Stimulated activated naive B cell treated with anti-CD40 and anti-IgM and Interleukin-4, amounts not matched to agents 10 μg/mL and 1 μg/mL and 100 μg/mL, for 72 hours (primary cell): ENCODE data around the gene UBE2I.

ENCODE experiments used
- ATAC-seq, 2 donors: fragments of 150-1000 bp; cut with Tn5 transposase; replicated peaks; 2 replicates each; pipeline ENCODE4 v1.10.0; 2021; ENCODE audit warnings: moderate library complexity in 1 of 2
- DNase-seq: peaks from one replicate; pipeline ENCODE4 v3.0.0; 2021
- H3K27ac Mint-ChIP-seq: one replicate; pipeline ENCODE4 v1.8.0; 2022; ENCODE audit warnings: mild to moderate bottlenecking, mixed read lengths
- H3K27me3 Mint-ChIP-seq, 2 donors: one replicate each; pipeline ENCODE4 v1.8.0; 2022; ENCODE audit warnings: mixed read lengths in 2 of 2
- H3K36me3 Mint-ChIP-seq, 2 donors: one replicate each; pipeline ENCODE4 v1.8.0; 2022; ENCODE audit warnings: mixed read lengths in 2 of 2, mild to moderate bottlenecking in 1 of 2
- H3K4me1 Mint-ChIP-seq, 2 donors: one replicate each; pipeline ENCODE4 v1.8.0; 2022; ENCODE audit warnings: mixed read lengths in 2 of 2, mild to moderate bottlenecking in 1 of 2
- H3K4me3 Mint-ChIP-seq, 2 donors: one replicate each; pipeline ENCODE4 v1.8.0; 2022; ENCODE audit warnings: mild to moderate bottlenecking in 2 of 2, mixed read lengths in 2 of 2, moderate library complexity in 1 of 2
- H3K9me3 Mint-ChIP-seq, 2 donors: one replicate each; pipeline ENCODE4 v1.8.0; 2022; ENCODE audit warnings: mixed read lengths in 2 of 2, mild to moderate bottlenecking in 1 of 2

The UBE2I gene

DNA sequence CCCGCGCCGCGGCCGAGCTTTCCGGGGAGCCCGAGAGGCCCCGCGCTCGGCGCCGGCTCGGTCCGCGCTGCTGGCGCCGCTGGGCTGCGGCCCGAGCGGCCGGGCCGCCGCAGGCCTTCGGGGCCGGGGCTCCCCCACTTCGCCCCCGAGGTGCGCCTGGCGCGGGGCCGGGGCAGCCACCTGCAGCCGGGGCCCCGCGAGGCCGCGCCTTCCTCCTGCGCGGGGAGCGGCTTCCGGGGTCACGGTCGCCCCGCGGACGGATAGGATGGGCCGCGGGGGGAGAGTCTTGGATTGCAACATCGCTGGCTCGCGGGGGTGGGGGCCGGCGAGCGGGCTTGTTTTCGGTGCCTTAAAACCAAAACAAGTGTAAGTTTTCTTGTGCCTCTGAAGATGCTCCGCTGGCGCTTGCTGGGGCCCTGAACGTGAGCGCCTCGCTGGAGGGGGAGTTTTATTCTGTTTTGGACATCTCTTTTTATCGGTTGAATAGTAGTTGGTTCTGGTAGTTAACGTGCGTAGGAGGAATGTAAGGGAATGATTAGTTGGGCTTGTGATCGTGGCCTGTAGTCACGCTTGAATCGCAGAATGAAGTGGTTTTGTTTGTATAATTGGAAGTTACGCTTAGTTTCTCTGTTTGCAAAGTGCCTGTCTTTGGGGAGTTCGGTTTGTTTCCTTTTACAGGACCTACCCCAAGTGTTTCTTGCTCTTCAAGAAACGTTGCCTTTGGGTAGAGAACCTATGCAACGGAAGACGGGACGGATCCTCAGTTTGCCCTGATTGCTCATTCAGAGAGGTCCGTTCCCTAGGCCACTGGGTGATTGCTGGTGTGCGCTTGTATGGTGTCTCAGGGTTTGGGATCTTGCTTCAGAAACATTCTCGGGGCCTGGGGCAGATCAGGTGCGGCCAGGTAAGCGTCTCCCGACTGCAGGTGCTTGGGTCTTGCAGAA is 724 bp downstream of the UBE2I start:
- ATAC-seq (peak; percentile 17 to 31), DNase-seq (no peak)
- peaks cover 34 to 55% of the 10 kb centered on the region in 2 donors for H3K4me1 Mint-ChIP-seq
- no peaks in the 10 kb centered on the region for H3K9me3 Mint-ChIP-seq
- H3K4me3 Mint-ChIP-seq, result peak overlapping the region; percentile 89 to 97
- peaks cover 24 to 26% of the 10 kb centered on the region in 2 donors for H3K36me3 Mint-ChIP-seq
- H3K27me3 Mint-ChIP-seq, result no peaks in the 10 kb centered on the region
- H3K27ac Mint-ChIP-seq, result peak overlapping the region; percentile 97

DNA sequence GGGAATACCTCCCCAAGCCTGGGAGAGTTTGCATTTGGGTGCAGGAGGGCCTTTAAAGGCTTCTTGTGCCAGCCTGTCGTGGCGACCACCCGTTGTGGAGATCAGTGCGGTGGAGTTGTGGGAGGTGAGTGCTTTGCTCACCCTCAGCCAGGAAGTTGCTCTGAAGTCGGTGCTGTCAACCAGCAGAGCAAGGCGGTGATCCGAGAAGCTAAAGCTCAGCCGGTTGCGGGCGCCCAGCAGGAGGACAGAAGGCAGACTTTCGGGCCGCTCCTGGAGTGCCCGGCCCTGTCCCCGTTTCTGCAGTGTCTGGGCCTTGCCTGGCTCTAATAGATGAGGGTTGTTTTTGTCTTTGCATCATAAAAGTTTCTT is 1.4 kb downstream of the UBE2I start:
- DNase-seq (no peak), ATAC-seq (peak; percentile 8 to 13)
- Mint-ChIP-seq H3K27ac (peak overlapping the region; percentile 97), H3K4me1 (peaks cover 33 to 51% of the 10 kb centered on the region in 2 donors), H3K27me3 (no peaks in the 10 kb centered on the region), H3K4me3 (peak overlapping the region; percentile 89 to 97), H3K9me3 (no peaks in the 10 kb centered on the region), H3K36me3 (peaks cover 24 to 30% of the 10 kb centered on the region in 2 donors)

DNA sequence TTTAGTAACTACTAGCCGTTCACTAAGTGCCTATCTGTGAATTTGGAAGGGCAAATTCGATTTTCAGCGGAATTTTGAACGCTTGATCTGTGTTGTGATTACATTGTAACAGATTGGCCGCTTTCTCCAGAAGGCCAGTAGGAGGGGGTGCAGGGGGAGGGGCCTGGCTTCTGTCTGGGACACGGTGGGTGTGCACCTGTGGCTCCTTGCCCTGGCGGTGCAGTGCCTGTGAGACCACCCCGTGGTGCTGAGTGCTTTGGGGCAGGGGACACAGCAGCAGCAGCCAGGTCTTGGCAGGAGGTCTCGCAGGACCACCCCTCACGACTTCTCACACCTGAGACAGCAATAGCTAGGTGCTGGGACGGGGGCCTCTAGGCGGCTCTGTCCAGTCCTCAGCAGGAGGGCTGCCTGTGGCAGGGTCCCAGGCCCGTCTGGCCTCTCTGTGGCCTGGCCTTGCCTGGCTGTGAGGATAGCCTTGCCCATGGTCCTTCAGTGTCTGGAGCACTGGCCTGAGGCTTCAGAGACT is 1.8 kb downstream of the UBE2I start:
- Mint-ChIP-seq H3K4me1 (peaks cover 28 to 46% of the 10 kb centered on the region in 2 donors), H3K27me3 (no peaks in the 10 kb centered on the region), H3K9me3 (no peaks in the 10 kb centered on the region), H3K4me3 (peak overlapping the region; percentile 89 to 97), H3K36me3 (peaks cover 24 to 35% of the 10 kb centered on the region in 2 donors), H3K27ac (peak overlapping the region; percentile 97)
- ATAC-seq (no peak), DNase-seq (no peak)

DNA sequence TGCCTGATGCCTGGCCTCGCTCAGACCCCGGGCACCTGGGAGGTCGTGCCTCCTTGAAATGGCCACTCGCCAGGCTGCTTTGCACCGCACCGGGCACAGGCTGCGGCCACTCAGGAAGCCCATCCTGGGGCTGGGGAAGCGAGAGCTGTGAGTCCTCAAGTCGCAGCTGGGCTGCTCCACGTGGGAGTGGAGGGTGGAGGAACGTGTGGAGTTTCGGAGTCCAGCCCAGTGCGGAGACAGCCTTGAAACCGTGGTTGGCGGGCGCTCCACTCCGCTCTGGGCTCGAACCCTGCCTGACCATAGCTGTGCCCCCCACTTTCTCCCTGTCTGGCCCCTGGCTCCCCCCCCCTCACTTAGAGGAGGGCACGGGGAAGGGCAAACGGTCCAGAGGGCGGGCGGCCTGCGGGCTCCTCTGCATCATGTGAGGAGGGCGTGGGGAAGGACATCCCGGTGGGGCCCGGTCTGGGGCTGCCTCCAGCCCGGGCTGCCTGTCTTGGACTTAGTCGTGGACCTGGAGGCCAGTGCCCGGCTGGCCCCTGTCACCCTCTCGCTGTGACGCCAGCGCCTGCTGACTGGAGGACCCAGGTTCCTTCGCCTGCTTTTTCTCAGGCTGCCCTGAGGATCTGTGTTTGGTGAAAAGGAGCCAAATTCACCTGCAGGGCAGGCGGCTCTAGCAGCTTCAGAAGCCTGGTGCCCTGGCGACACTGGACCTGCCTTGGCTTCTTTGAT is 2.5 kb downstream of the UBE2I start:
- H3K9me3 Mint-ChIP-seq, result no peaks in the 10 kb centered on the region
- peaks cover 27 to 41% of the 10 kb centered on the region in 2 donors for H3K36me3 Mint-ChIP-seq
- DNase-seq (no peak), ATAC-seq (no peak)
- peak overlapping the region; percentile 89 to 97 for H3K4me3 Mint-ChIP-seq
- peak overlapping the region; percentile 56 for H3K27ac Mint-ChIP-seq
- H3K27me3 Mint-ChIP-seq, result no peaks in the 10 kb centered on the region
- H3K4me1 Mint-ChIP-seq, result peaks cover 25 to 40% of the 10 kb centered on the region in 2 donors

DNA sequence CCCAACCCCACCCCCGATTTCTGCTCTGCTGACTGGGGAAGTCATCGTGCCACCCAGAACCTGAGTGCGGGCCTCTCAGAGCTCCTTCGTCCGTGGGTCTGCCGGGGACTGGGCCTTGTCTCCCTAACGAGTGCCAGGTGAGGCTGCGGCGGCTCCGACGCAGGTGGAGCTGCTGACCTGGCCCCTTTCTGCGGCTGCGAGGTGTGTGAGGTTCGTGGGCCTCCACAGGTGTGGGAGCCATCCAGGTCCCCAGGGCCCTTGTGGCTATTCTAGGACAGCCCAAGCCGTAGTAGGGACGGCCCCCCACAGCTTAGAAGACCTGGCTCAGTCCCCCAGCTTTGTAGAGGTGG is 3.0 kb downstream of the UBE2I start:
- no peak for ATAC-seq
- no peaks in the 10 kb centered on the region for H3K9me3 Mint-ChIP-seq
- peak overlapping the region; percentile 39 to 89 for H3K4me3 Mint-ChIP-seq
- peaks cover 21 to 40% of the 10 kb centered on the region in 2 donors for H3K4me1 Mint-ChIP-seq
- peak overlapping the region; percentile 51 for H3K27ac Mint-ChIP-seq
- no peaks in the 10 kb centered on the region for H3K27me3 Mint-ChIP-seq
- H3K36me3 Mint-ChIP-seq, result peaks cover 28 to 45% of the 10 kb centered on the region in 2 donors
- DNase-seq, result no peak

DNA sequence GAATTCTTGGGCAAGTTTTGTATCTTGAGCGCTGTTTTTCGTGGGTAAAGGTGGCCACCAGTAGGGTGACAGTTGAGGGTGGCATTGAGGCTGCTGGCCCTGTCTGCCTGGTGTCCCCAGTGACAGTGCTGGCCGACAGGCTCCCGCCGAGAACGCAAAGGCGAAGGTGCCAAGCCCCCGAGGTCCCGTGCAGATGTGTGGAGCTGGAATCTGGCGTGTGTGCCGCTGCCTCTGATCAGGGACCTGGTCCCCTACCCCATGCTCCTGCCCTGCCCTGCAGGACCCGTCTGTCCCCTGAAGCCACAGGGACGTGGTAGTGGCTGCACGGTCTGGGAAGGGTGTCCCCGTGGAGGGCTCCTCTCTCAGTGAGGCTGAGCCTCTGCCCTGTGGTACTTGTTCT is 3.5 kb downstream of the UBE2I start:
- Mint-ChIP-seq H3K36me3 (peaks cover 32 to 49% of the 10 kb centered on the region in 2 donors), H3K27me3 (no peaks in the 10 kb centered on the region), H3K4me3 (peak overlapping the region in 1 of 2 donors; percentile 89), H3K27ac (peak overlapping the region; percentile 51), H3K4me1 (peaks cover 20 to 40% of the 10 kb centered on the region in 2 donors), H3K9me3 (no peaks in the 10 kb centered on the region)
- ATAC-seq (no peak), DNase-seq (no peak)

DNA sequence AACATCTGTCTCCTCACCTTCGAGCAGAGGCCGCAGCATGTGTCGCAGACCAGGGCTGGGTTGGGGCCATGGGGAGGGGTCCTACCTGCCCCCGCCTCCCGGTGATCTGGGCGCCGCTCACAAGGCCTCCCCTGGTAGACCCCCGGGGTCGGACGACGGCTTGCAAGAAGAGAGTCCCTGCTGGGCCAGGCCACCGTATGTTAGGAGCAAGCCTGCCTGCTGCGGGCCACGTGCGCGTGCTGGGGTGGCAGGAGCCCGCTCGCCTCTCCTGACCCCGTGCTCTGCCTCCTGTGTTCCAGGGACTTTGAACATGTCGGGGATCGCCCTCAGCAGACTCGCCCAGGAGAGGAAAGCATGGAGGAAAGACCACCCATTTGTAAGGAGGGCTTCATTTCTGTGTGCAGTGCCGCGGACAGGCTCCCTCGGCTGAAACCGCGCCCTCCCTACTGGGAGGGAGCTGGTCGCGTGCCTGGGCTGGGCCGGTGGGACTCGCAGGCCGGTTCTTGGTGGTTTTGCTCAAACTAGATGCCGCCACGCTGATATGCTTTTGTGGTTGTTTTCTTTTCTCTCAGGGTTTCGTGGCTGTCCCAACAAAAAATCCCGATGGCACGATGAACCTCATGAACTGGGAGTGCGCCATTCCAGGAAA is 4.4 kb downstream of the UBE2I start:
- ATAC-seq (no peak), DNase-seq (no peak)
- Mint-ChIP-seq H3K9me3 (no peaks in the 10 kb centered on the region), H3K4me3 (no peak overlapping the region), H3K27ac (peak overlapping the region; percentile 31), H3K36me3 (peaks cover 41 to 57% of the 10 kb centered on the region in 2 donors), H3K27me3 (no peaks in the 10 kb centered on the region), H3K4me1 (peaks cover 23 to 38% of the 10 kb centered on the region in 2 donors)

DNA sequence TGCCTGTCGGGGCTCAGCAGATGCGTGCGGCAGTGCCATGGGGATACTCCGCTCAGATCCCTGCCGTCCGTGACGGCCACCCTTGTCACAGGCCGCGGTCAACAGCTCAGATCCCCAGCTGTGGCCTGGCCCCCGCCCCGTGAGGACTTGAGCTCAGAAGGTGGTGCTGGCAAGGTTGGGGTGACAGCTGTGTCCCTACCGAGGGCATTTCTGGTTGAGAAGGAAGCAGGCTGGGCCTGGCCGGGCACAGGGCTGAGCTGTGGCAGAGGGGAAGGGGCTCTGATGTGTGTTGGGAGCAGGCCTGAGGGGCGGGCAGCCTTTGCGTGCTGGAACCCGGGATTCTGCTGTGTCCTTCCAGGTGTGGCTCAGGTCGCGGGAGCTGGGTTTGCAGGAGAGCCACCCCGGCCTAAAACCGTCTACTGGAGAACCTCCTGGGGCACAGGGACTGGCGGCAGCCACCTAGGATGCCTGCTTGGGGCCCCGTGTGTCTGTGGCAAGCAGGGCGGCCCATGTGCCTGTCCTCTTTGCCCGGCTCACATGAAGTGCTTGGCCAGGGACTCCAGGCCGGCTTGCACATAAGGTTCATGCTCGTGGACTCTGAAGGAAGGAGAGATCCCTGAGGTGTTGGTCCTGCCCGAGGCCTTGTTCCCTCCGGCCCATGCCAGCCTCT is 5.1 kb downstream of the UBE2I start:
- H3K9me3 Mint-ChIP-seq, result no peaks in the 10 kb centered on the region
- DNase-seq (no peak), ATAC-seq (no peak)
- peaks cover 46 to 61% of the 10 kb centered on the region in 2 donors for H3K36me3 Mint-ChIP-seq
- no peaks in the 10 kb centered on the region for H3K27me3 Mint-ChIP-seq
- H3K4me1 Mint-ChIP-seq, result peaks cover 25 to 38% of the 10 kb centered on the region in 2 donors
- peak overlapping the region; percentile 47 for H3K27ac Mint-ChIP-seq
- H3K4me3 Mint-ChIP-seq, result no peak overlapping the region

DNA sequence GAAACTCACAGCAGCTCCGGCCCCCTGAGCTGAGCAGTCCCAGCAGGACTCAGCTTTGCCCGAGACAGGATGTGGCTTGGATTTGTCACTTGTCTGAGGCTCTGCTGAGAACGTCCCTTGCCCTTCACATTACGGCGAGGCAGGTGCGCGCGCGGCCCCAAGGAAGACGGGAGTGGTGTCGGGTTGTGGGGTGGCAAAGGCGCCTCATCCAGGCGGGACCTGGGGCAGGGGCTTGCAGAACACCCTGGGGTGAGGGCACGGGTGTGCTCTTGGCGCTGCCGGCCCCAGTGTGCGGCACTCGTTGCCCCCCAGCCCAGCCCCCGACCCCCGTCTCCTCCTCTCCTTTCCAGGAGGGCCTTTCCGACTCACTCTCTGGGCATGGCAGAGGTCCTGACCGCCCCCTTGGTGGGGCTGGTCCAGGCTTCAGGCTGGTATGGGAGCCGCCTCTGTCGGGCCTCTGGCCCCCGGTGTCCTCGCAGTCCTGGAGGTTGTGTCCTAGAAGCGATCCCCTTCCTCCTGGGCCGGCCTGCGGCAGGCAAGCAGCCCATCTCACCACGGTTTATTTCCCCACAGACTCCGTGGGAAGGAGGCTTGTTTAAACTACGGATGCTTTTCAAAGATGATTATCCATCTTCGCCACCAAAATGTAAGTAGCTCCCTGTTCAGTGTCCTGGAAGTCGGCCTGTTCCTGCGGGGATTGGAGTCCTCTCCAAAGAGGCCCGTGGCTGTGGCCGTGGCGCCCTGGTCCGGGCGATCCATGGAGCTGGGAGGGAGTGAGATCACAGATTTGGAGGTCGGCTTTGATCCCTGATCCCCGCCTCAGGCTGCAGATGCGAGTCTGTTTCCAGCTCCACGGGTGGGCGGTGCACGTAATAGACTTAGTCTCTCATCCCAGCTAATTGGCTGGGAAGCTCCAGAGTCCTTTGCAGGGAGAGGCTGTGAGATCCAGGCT is 5.9 kb downstream of the UBE2I start:
- DNase-seq (no peak), ATAC-seq (no peak)
- no peaks in the 10 kb centered on the region for H3K9me3 Mint-ChIP-seq
- no peaks in the 10 kb centered on the region for H3K27me3 Mint-ChIP-seq
- peaks cover 45 to 61% of the 10 kb centered on the region in 2 donors for H3K36me3 Mint-ChIP-seq
- H3K4me1 Mint-ChIP-seq, result peaks cover 23 to 38% of the 10 kb centered on the region in 2 donors
- no peak overlapping the region for H3K4me3 Mint-ChIP-seq
- H3K27ac Mint-ChIP-seq, result peak overlapping the region; percentile 14

DNA sequence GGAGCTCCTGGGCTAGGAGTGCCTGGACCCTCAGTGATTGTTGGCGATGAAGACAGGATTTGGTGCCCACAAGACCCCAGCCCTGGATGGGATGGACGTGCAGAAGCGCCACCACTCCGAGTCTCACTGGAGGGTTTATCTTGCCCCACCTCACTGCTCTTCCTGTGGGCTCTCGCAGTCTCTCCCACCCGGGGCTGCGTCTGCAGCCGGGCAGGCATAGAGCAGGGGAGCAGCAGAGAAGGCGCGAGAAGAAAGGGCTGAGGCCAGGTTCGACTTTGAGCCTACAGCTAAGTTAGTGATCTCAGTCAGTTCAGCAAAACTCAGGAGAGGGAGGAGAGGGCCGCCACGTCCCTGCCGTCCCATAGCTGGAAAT is 6.6 kb downstream of the UBE2I start:
- no peaks in the 10 kb centered on the region for H3K27me3 Mint-ChIP-seq
- ATAC-seq (no peak), DNase-seq (no peak)
- H3K4me1 Mint-ChIP-seq, result peaks cover 16 to 32% of the 10 kb centered on the region in 2 donors
- peaks cover 41 to 61% of the 10 kb centered on the region in 2 donors for H3K36me3 Mint-ChIP-seq
- no peak overlapping the region for H3K4me3 Mint-ChIP-seq
- H3K27ac Mint-ChIP-seq, result no peak overlapping the region
- no peaks in the 10 kb centered on the region for H3K9me3 Mint-ChIP-seq

DNA sequence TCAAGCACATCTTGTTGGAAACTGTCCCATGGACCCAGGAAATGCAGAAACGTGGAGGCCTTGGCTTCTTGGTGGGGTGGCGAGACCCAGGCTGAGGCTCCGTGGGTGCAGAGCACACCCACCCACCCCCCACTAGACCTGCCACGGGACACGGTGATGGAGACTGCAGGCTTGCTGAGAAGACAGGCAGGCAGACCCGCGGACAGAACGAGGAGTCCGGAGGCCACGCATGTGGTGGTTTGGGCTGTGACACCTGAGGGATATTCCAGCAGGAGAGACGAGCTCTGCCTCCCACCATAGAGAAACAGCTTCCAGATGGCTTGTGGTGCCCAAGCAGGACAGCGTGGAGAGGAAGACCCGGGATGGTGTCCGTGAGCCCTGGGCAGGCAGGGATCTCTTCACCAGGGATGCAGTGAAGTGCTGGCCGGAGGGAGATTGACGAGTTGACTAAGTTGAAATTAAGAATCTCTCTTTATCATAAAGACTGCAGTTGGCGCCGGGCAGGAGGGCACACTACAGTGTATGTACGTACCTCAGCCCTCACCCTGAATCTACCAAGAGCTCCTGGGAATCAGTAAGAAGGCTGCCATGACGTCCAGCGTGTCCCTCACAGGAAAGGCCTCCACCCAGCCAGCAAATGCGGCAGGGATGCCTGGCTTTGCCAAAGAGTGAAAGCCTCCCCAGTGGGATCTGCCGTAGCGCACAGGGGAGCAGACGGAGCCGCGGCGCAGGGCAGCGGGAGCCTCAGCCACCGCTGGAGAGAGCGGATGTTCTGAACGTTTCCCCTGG is 8.2 kb downstream of the UBE2I start:
- no peaks in the 10 kb centered on the region for H3K9me3 Mint-ChIP-seq
- no peak for DNase-seq
- no peak overlapping the region for H3K4me3 Mint-ChIP-seq
- H3K4me1 Mint-ChIP-seq, result peaks cover 10 to 15% of the 10 kb centered on the region in 2 donors
- H3K27ac Mint-ChIP-seq, result peak overlapping the region; percentile 47
- ATAC-seq, result no peak
- peaks cover 43 to 66% of the 10 kb centered on the region in 2 donors for H3K36me3 Mint-ChIP-seq
- no peaks in the 10 kb centered on the region for H3K27me3 Mint-ChIP-seq

DNA sequence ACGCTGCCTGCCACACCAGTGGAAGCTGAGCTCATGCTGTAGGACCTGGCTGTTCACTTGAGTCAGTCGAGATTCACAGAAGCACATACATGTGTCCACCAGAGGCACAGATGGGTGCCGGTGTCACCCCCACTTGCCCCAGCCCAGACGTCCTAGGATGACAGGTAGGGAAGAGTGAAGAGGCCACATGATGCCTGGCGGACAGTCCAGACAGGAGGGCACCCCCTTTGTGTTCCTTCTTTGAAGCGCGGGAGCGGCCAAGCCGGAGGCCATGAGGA is 8.8 kb downstream of the UBE2I start:
- Mint-ChIP-seq H3K4me1 (peaks cover 6 to 10% of the 10 kb centered on the region in 2 donors), H3K36me3 (peaks cover 41 to 68% of the 10 kb centered on the region in 2 donors), H3K27ac (no peak overlapping the region), H3K27me3 (no peaks in the 10 kb centered on the region), H3K9me3 (no peaks in the 10 kb centered on the region), H3K4me3 (no peak overlapping the region)
- ATAC-seq (no peak), DNase-seq (no peak)
